UCSD-AML1 (cell line): ENCODE measurements around the gene TRIM45.

Experiments
- DNase-seq: peaks from one replicate; lab custom pipeline; 2025; ENCODE audit not compliant: unreplicated experiment; lab: John Stamatoyannopoulos, UW

The TRIM45 gene

DNA sequence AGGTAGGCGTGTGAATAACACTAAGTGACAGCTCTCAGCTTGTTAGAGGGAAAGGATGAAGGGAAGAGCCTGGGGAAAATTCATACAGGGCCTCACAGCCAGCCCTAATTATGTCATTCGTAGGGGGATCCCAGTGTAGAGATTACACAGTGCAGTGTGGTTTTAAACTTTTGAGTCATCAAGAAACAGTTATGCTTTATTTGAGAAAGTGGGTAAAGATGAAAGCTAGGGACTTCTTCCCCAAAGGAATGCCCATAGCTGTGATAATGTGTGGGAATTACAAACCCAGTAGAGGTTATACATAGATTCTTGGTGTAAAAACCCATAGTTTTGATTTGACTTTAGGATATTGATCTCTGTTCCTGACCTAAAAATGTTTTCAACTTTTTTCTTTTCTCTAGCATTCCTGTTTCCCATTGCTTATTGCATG is 59.5 kb downstream of the TRIM45 start:
- no peak for DNase-seq
